IMR-90 (cell line): Measurements from ENCODE around the gene CES3. TPM values are rescaled to one million over a fixed set of nuclear protein-coding genes. Genes with fewer than 3 reads are reported as not detected.

Experiments
- ATAC-seq: fragments of 200-7000 bp; cut with Tn5 transposase; 2 replicates; pipeline ENCODE4 v1.9.1; 2020; ENCODE audit warnings: low read depth, mild to moderate bottlenecking, moderate library complexity
- BruUV-seq: library from RNA; stranded (reverse); fragments of 400-500 nt; replicated peaks from 2 replicates; lab custom pipeline; 2021; lab: Mats Ljungman, UMichigan
- CTCF ChIA-PET: fragments of 300-600 bp; formaldehyde crosslinking; extraction: SDS; loops from one replicate; lab custom pipeline; 2021; ENCODE audit warnings: antibody characterized with exemption; lab: Yijun Ruan, JAX
- POLR2A ChIA-PET: fragments of 300-600 bp; sonication (Branson Sonifier 250); formaldehyde crosslinking; loops from one replicate; lab custom pipeline; 2022; ENCODE audit warnings: antibody characterized with exemption; ENCODE audit not compliant: unreplicated experiment; lab: Charles Lee
- DNase-seq: peaks from one replicate; pipeline ENCODE4 v3.0.0; 2013
- H2AFZ ChIP-seq: replicated peaks from 2 replicates; pipeline ENCODE3; 2013; ENCODE audit warnings: low read length, mild to moderate bottlenecking; ENCODE audit not compliant: poor library complexity
- H2AK5ac ChIP-seq: 2 replicates; pipeline ENCODE4 v1.6.1; 2013; ENCODE audit warnings: low read depth, low read length, inconsistent platforms
- H2AK9ac ChIP-seq: replicated peaks from 2 replicates; pipeline ENCODE3; 2013; ENCODE audit warnings: mild to moderate bottlenecking, low read depth, low read length, moderate library complexity; ENCODE audit not compliant: poor library complexity
- H2BK120ac ChIP-seq: 2 replicates; pipeline ENCODE4 v1.6.1; 2013; ENCODE audit warnings: low read depth, low read length, inconsistent platforms
- H2BK15ac ChIP-seq: 3 replicates; pipeline ENCODE4 v1.6.1; 2013; ENCODE audit warnings: low read depth, low read length, inconsistent platforms
- H2BK20ac ChIP-seq: 2 replicates; pipeline ENCODE4 v1.6.1; 2013; ENCODE audit warnings: low read depth, mild to moderate bottlenecking, inconsistent platforms, low read length, moderate library complexity
- H2BK5ac ChIP-seq: 2 replicates; pipeline ENCODE4 v1.6.1; 2013; ENCODE audit warnings: mild to moderate bottlenecking, low read depth, low read length, inconsistent platforms; ENCODE audit not compliant: poor library complexity, severe bottlenecking
- H3K14ac ChIP-seq: replicated peaks from 2 replicates; pipeline ENCODE4 v1.6.1; 2013; ENCODE audit warnings: low read depth, low read length, inconsistent platforms
- H3K18ac ChIP-seq: 2 replicates; pipeline ENCODE4 v1.6.1; 2013; ENCODE audit warnings: low read depth, low read length, control low read depth
- H3K23ac ChIP-seq: 2 replicates; pipeline ENCODE4 v1.6.1; 2013; ENCODE audit warnings: low read depth, low read length, inconsistent platforms
- H3K27ac ChIP-seq: 2 replicates; pipeline ENCODE4 v1.5.1; 2013; ENCODE audit warnings: mild to moderate bottlenecking, control low read depth, low read length; ENCODE audit not compliant: insufficient read depth
- H3K27me3 ChIP-seq: 2 replicates; pipeline ENCODE4 v1.6.1; 2013; ENCODE audit warnings: low read length; ENCODE audit not compliant: control insufficient read depth, insufficient read depth
- H3K36me3 ChIP-seq: 2 replicates; pipeline ENCODE4 v1.6.1; 2013; ENCODE audit warnings: low read length, mixed read lengths; ENCODE audit not compliant: control insufficient read depth, insufficient read depth
- H3K4ac ChIP-seq: 2 replicates; pipeline ENCODE4 v1.6.1; 2013; ENCODE audit warnings: low read depth, low read length, inconsistent platforms
- H3K4me1 ChIP-seq: 2 replicates; pipeline ENCODE4 v1.6.1; 2013; ENCODE audit warnings: low read length, mixed read lengths; ENCODE audit not compliant: control insufficient read depth, insufficient read depth
- H3K4me2 ChIP-seq: 2 replicates; pipeline ENCODE4 v1.6.1; 2013; ENCODE audit warnings: low read depth, mild to moderate bottlenecking, control low read depth, low read length, moderate library complexity
- H3K4me3 ChIP-seq: 2 replicates; pipeline ENCODE4 v1.5.1; 2013; ENCODE audit warnings: low read depth, mild to moderate bottlenecking, control low read depth, low read length, moderate library complexity; ENCODE audit not compliant: insufficient read depth
- H3K56ac ChIP-seq: 2 replicates; pipeline ENCODE4 v1.6.1; 2013; ENCODE audit warnings: low read length, inconsistent platforms; ENCODE audit not compliant: insufficient read depth; ENCODE audit errors: extremely low read depth
- H3K79me1 ChIP-seq, 2 experiments: 2 replicates each; pipeline ENCODE4 v1.6.1; 2013; ENCODE audit warnings: low read length in 2 of 2, inconsistent platforms in 1 of 2, low read depth in 1 of 2
- H3K9ac ChIP-seq: 2 replicates; pipeline ENCODE4 v1.6.1; 2013; ENCODE audit warnings: low read depth, low read length, control low read depth
- H3K9me1 ChIP-seq: 2 replicates; pipeline ENCODE4 v1.6.1; 2013; ENCODE audit warnings: low read length, inconsistent platforms; ENCODE audit not compliant: insufficient read depth
- H3K9me3 ChIP-seq: 2 replicates; pipeline ENCODE4 v1.6.1; 2013; ENCODE audit warnings: low read length; ENCODE audit not compliant: control insufficient read depth, insufficient read depth
- H4K20me1 ChIP-seq: 2 replicates; pipeline ENCODE4 v1.6.1; 2013; ENCODE audit warnings: low read length, inconsistent platforms; ENCODE audit not compliant: insufficient read depth
- H4K5ac ChIP-seq: 2 replicates; pipeline ENCODE4 v1.6.1; 2013; ENCODE audit warnings: mild to moderate bottlenecking, low read depth, low read length, control low read depth
- H4K8ac ChIP-seq, 2 experiments: 2 replicates each; pipeline ENCODE4 v1.6.1; 2013; ENCODE audit warnings: low read depth in 2 of 2, low read length in 2 of 2, control low read depth in 1 of 2, inconsistent platforms in 1 of 2
- H4K91ac ChIP-seq: 2 replicates; pipeline ENCODE4 v1.6.1; 2013; ENCODE audit warnings: low read depth, low read length, inconsistent platforms; ENCODE audit not compliant: insufficient read depth
- BHLHE40 ChIP-seq: fragments of 150-350 bp; IDR thresholded peaks from 2 replicates; pipeline ENCODE4 v1.6.1; 2016; ENCODE audit warnings: mild to moderate bottlenecking, low read depth, low read length
- CEBPB ChIP-seq: IDR thresholded peaks from 2 replicates; pipeline ENCODE4 v1.6.1; 2012; ENCODE audit warnings: low read depth, low read length, improper control_type of control experiment
- CHD1 ChIP-seq: IDR thresholded peaks from 2 replicates; pipeline ENCODE4 v1.6.1; 2012; ENCODE audit warnings: low read depth, low read length, improper control_type of control experiment
- FOS ChIP-seq: fragments of 150-350 bp; IDR thresholded peaks from 2 replicates; pipeline ENCODE4 v1.6.1; 2016; ENCODE audit warnings: low read depth, low read length
- MAFK ChIP-seq: IDR thresholded peaks from 2 replicates; pipeline ENCODE4 v1.6.1; 2012; ENCODE audit warnings: low read depth, low read length, improper control_type of control experiment
- MAZ ChIP-seq: IDR thresholded peaks from 2 replicates; pipeline ENCODE4 v1.6.1; 2012; ENCODE audit warnings: low read depth, mild to moderate bottlenecking, low read length, improper control_type of control experiment, moderate library complexity, borderline replicate concordance
- NFE2L2 ChIP-seq: fragments of 150-350 bp; IDR thresholded peaks from 2 replicates; pipeline ENCODE4 v1.6.1; 2016; ENCODE audit warnings: low read depth, mild to moderate bottlenecking, low read length
- RAD21 ChIP-seq: IDR thresholded peaks from 2 replicates; pipeline ENCODE4 v1.6.1; 2012; ENCODE audit warnings: low read length, improper control_type of control experiment
- RCOR1 ChIP-seq: IDR thresholded peaks from 2 replicates; pipeline ENCODE4 v1.6.1; 2012; ENCODE audit warnings: mild to moderate bottlenecking, low read length, improper control_type of control experiment; ENCODE audit not compliant: insufficient replicate concordance
- RFX5 ChIP-seq: IDR thresholded peaks from 2 replicates; pipeline ENCODE4 v1.8.0; 2012; ENCODE audit warnings: low read depth, mild to moderate bottlenecking, low read length, moderate library complexity
- SMC3 ChIP-seq: fragments of 150-350 bp; IDR thresholded peaks from 2 replicates; pipeline ENCODE4 v1.6.1; 2016; ENCODE audit warnings: low read depth, mild to moderate bottlenecking, antibody characterized with exemption, low read length, moderate library complexity
- WGBS, 2 experiments: methylation state at CpG; one replicate each; pipeline versions ENCODE4 v1.1.5 to v1.1.7; 2013; ENCODE audit warnings: missing lambda C conversion rate in 2 of 2; ENCODE audit not compliant: insufficient read length in 1 of 2; ENCODE audit errors: extremely low coverage in 2 of 2; 5-methylcytosine and 5-hydroxymethylcytosine counted together
- dilution Hi-C: fragments of 300-500 bp; cut with HindIII; formaldehyde crosslinking; loops from one replicate; pipeline ENCODE4 v1.14.3; 2018; ENCODE audit warnings: low sequenced_read_pairs; ENCODE audit not compliant: unreplicated experiment
- in situ Hi-C: fragments of 300-500 bp; cut with MboI; formaldehyde crosslinking; loops from 3 replicates; pipeline ENCODE4 v1.14.3; 2019; ENCODE audit warnings: low sequenced_read_pairs, inconsistent platforms, mixed read lengths
- intact Hi-C: fragments of 100-400 bp; cut with micrococcal nuclease; formaldehyde crosslinking; loops from 2 replicates; pipeline ENCODE4 v1.10.0; 2022
- polyA plus RNA-seq, 3 experiments: library from polyadenylated mRNA; depleted of rRNA; stranded (reverse); fragments of >200 nt; gene quantifications; 2 replicates each; pipeline ENCODE4 v1.2.3, GENCODE V29; 2012; ENCODE audit warnings: low replicate concordance in 1 of 3
- total RNA-seq: library from RNA; depleted of rRNA; stranded (reverse); fragments of >200 nt; gene quantifications from 2 replicates; pipeline ENCODE4 v1.2.3, GENCODE V29; 2012
- TF ChIP-seq, protein P1 (sequence below): conservative IDR thresholded peaks from 2 replicates; pipeline ENCODE4 v1.5.1; 2012; ENCODE audit warnings: mild to moderate bottlenecking, low read depth, low read length, improper control_type of control experiment
- TF ChIP-seq, protein P2 (sequence below): fragments of 150-350 bp; IDR thresholded peaks from 2 replicates; pipeline ENCODE4 v1.6.1; 2017; ENCODE audit warnings: mild to moderate bottlenecking, antibody characterized with exemption, low read length, low read depth
- TF ChIP-seq, protein P3 (sequence below): fragments of 150-350 bp; IDR thresholded peaks from 2 replicates; pipeline ENCODE4 v1.6.1; 2016; ENCODE audit warnings: low read depth, mild to moderate bottlenecking, low read length, moderate library complexity, borderline replicate concordance

Gene CES3
- total and polyA plus RNA-seq, 2 of the 4 experiments (the other 2 are of a cell fraction): 0.03 TPM; not detected in 1

DNA sequence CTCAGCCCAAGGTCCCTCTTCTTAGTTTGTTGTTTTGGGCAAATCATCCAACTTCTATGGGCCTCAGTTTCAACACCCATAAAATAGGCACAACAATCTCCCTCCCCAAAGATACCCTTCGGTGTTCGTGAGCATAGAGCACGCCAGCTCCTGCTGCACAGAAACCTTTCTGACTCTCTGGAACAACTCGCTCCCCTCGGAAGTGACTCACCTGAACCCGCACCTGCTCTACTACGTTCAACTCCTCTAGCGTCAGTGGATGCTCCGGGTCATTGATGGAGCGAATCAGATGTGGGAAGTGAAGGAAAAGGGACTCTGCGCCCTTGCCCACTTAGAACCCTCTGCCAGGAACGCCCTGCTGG, 27.3 kb upstream of the CES3 start:
- in situ Hi-C loops: loop anchor here (5.0 kb wide), 1 partner anchor 36 kb away; no protein-coding TSS in a partner anchor
- Histone ChIP-seq H3K27me3 (no peaks in the 10 kb centered on the region), H3K4me2 (peak overlapping the region; percentile 89), H2AK9ac (peak overlapping the region; percentile 96), H3K9me3 (no peaks in the 10 kb centered on the region), H3K4me1 (peaks cover 9% of the 10 kb centered on the region), H2BK120ac (no peak overlapping the region), H2BK15ac (no peak overlapping the region; the same call in 2 of the 3 replicates), H2AFZ (peak overlapping the region; percentile 99), H3K56ac (peak overlapping the region; percentile 62), H3K4me3 (peak overlapping the region; percentile 98), H3K27ac (peak overlapping the region; percentile 98), H3K9me1 (peaks cover 26% of the 10 kb centered on the region), H2BK5ac (peak overlapping the region; percentile 98), H3K9ac (peak overlapping the region; percentile 99), H4K8ac (peak overlapping the region; percentile 91 to 95), H4K91ac (peak overlapping the region; percentile 93), H4K20me1 (peaks cover 49% of the 10 kb centered on the region), H3K36me3 (peaks cover 20% of the 10 kb centered on the region), H3K23ac (peak overlapping the region; percentile 88), H3K18ac (peak overlapping the region; percentile 18; the same call in 1 of the 2 replicates), H3K14ac (peak overlapping the region; percentile 96), H3K79me1 (peaks cover 25 to 69% of the 10 kb centered on the region in 2 experiments), H2AK5ac (peak overlapping the region; percentile 63), H4K5ac (peak overlapping the region; percentile 76), H2BK20ac (no peak overlapping the region), H3K4ac (peak overlapping the region; percentile 97)
- dilution Hi-C loops: no loop called here
- POLR2A ChIA-PET: no interaction called here
- ATAC-seq (no peak), DNase-seq (peak; percentile 35)
- intact Hi-C loops: loop anchor here (2.0 kb wide), 1 partner anchor 39 kb away; no protein-coding TSS in a partner anchor
- TF ChIP-seq MAZ (no peak), CEBPB (no peak), CHD1 (no peak), RCOR1 (no peak), BHLHE40 (no peak), RFX5 (no peak), NFE2L2 (no peak), RAD21 (no peak), SMC3 (no peak), MAFK (no peak), FOS (no peak)
- TF ChIP-seq, protein P1, sequence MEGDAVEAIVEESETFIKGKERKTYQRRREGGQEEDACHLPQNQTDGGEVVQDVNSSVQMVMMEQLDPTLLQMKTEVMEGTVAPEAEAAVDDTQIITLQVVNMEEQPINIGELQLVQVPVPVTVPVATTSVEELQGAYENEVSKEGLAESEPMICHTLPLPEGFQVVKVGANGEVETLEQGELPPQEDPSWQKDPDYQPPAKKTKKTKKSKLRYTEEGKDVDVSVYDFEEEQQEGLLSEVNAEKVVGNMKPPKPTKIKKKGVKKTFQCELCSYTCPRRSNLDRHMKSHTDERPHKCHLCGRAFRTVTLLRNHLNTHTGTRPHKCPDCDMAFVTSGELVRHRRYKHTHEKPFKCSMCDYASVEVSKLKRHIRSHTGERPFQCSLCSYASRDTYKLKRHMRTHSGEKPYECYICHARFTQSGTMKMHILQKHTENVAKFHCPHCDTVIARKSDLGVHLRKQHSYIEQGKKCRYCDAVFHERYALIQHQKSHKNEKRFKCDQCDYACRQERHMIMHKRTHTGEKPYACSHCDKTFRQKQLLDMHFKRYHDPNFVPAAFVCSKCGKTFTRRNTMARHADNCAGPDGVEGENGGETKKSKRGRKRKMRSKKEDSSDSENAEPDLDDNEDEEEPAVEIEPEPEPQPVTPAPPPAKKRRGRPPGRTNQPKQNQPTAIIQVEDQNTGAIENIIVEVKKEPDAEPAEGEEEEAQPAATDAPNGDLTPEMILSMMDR: no peak
- TF ChIP-seq, protein P2, sequence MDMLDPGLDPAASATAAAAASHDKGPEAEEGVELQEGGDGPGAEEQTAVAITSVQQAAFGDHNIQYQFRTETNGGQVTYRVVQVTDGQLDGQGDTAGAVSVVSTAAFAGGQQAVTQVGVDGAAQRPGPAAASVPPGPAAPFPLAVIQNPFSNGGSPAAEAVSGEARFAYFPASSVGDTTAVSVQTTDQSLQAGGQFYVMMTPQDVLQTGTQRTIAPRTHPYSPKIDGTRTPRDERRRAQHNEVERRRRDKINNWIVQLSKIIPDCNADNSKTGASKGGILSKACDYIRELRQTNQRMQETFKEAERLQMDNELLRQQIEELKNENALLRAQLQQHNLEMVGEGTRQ: no peak
- TF ChIP-seq, protein P3, sequence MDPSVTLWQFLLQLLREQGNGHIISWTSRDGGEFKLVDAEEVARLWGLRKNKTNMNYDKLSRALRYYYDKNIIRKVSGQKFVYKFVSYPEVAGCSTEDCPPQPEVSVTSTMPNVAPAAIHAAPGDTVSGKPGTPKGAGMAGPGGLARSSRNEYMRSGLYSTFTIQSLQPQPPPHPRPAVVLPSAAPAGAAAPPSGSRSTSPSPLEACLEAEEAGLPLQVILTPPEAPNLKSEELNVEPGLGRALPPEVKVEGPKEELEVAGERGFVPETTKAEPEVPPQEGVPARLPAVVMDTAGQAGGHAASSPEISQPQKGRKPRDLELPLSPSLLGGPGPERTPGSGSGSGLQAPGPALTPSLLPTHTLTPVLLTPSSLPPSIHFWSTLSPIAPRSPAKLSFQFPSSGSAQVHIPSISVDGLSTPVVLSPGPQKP: no peak
- BruUV-seq: TSS peak; percentile 66
- CTCF ChIA-PET: no interaction called here
- whole genome bisulfite sequencing, 2 experiments: 0% methylated on average over 3 of the region's 12 CpGs; no CpG with 5 or more reads in 1 of the 2 experiments
